ENCODE data around the gene AQP11. TPM values are rescaled to one million over a fixed set of nuclear protein-coding genes. Genes with fewer than 3 reads are reported as not detected.

The AQP11 gene
- total RNA-seq, 1 experiment from 2014 or later = 0.20 TPM

- ChIA-PET RAD21 (ENCODE audit: low non-redundant PET in 1 of 2, low total read pairs in 2 of 2, uncharacterized antibody in 2 of 2, unreplicated experiment in 2 of 2) (no interaction called here), POLR2A (no interaction called here), CTCF (no interaction called here)
- TF ChIP-seq ZBTB33 (IDR thresholded peaks at IDR 0.05; ENCODE audit: extremely low read depth, insufficient replicate concordance, low read length) (no peak), ELF1 (IDR thresholded peaks at IDR 0.05; ENCODE audit: borderline replicate concordance, low read depth) (no peak), EGR1 (IDR thresholded peaks at IDR 0.05; ENCODE audit: low read depth) (no peak), REST (IDR thresholded peaks at IDR 0.05; ENCODE audit: low read depth) (no peak), ATF3 (IDR thresholded peaks at IDR 0.05) (no peak), RAD21 (IDR thresholded peaks at IDR 0.05; ENCODE audit: low read depth) (no peak), POLR2AphosphoS5 (IDR thresholded peaks at IDR 0.05; ENCODE audit: low read depth, low read length) (no peak), CTCF (IDR thresholded peaks at IDR 0.05 in 2 of 3, conservative IDR thresholded peaks at IDR 0.05 in 1 of 3; ENCODE audit: borderline replicate concordance in 1 of 3, insufficient read depth in 1 of 3, low read depth in 2 of 3, low read length in 2 of 3) (no peak), SP1 (IDR thresholded peaks at IDR 0.05; ENCODE audit: low read depth) (no peak), EZH2 (IDR thresholded peaks at IDR 0.05) (no peak), TCF7L2 (IDR thresholded peaks at IDR 0.05; ENCODE audit: borderline replicate concordance, extremely low read depth, insufficient read depth, insufficient read length) (no peak)
- Histone ChIP-seq H3K27me3 (ENCODE audit: insufficient read depth, low read length) (no peaks in the 10 kb centered on the region), H2AFZ (ENCODE audit: low read depth, low read length, poor library complexity, severe bottlenecking) (no peak overlapping the region), H3K4me2 (ENCODE audit: low read length) (no peak overlapping the region), H3K9ac (ENCODE audit: low read length) (no peak overlapping the region), H3K4me3 (replicated peaks in 1 of 2; ENCODE audit: low read depth in 1 of 2, low read length in 2 of 2) (no peak overlapping the region), H4K20me1 (ENCODE audit: insufficient read depth) (no peaks in the 10 kb centered on the region), H3K27ac (ENCODE audit: low read depth, low read length) (no peak overlapping the region), H3K79me2 (ENCODE audit: insufficient read depth, low read length) (no peaks in the 10 kb centered on the region), H3K9me2 (ENCODE audit: insufficient read depth) (no peaks in the 10 kb centered on the region), H3K36me3 (ENCODE audit: control insufficient read depth in 1 of 2, insufficient read depth in 2 of 2, low read length in 2 of 2) (no peaks in the 10 kb centered on the region), H3K4me1 (ENCODE audit: control insufficient read depth in 1 of 2, insufficient read depth in 2 of 2, low read length in 2 of 2) (no peaks in the 10 kb centered on the region), H3K9me3 (ENCODE audit: control insufficient read depth in 1 of 2, insufficient read depth in 1 of 2, low read depth in 1 of 2, low read length in 2 of 2) (no peaks in the 10 kb centered on the region)
- intact Hi-C loops (cut with micrococcal nuclease) = no loop called here
- DNase-seq (ENCODE audit: low read depth, low spot score) (no peak), ATAC-seq (no peak)
- BruUV-seq (replicated peaks) = no TSS peak
Measured at GRCh38 chr11:77568916-77569675, 20.7 kb upstream of the AQP11 start.
